Measurements from ENCODE around the gene BGN. TPM values are rescaled to one million over a fixed set of nuclear protein-coding genes. Genes with fewer than 3 reads are reported as not detected.
A peak's percentile ranks its signal among the peaks of the same experiment; 100 is the strongest.

The BGN gene
- total RNA-seq, 1 experiment from 2014 or later, result 0.33 TPM

DNA sequence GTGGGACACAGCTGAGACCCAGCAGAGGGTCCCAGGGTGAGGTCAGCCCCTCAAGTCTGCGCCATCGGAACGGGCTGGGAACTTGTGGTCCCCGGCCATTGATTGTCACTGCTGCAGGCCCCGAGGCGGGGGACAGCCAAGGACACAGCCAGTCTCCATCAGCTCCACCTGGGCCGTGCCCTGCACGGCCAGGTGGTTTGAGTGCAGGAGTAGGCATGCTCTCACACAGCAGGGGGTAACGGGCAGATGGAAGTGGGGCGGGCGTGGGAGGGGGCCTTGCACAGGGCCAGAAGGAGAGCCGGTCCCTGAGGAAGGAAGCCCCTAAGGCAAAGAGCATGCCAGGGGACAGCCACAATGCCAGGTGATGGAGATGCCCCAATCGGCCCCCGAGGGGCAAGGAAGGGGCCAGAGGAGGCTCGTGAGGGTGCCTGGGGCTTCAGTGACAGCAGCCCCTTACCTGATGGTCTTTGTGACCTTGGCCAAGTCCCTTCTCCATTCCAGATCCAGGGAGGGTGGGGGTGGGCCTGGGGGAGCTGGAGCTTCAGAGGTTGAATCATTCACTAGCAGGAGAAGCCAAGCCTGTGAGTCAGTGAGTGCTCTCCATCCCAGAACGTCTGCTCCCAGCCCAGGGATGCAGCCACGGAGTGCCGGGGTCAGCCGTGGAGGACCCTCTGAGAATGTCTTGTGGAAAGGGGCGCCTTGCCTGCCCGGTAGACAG is 24.9 kb downstream of the BGN start:
- no peaks in the 10 kb centered on the region for H3K79me2 ChIP-seq (ENCODE audit: low read depth)
- H2AFZ ChIP-seq, result no peak overlapping the region
- TF ChIP-seq, protein P1, sequence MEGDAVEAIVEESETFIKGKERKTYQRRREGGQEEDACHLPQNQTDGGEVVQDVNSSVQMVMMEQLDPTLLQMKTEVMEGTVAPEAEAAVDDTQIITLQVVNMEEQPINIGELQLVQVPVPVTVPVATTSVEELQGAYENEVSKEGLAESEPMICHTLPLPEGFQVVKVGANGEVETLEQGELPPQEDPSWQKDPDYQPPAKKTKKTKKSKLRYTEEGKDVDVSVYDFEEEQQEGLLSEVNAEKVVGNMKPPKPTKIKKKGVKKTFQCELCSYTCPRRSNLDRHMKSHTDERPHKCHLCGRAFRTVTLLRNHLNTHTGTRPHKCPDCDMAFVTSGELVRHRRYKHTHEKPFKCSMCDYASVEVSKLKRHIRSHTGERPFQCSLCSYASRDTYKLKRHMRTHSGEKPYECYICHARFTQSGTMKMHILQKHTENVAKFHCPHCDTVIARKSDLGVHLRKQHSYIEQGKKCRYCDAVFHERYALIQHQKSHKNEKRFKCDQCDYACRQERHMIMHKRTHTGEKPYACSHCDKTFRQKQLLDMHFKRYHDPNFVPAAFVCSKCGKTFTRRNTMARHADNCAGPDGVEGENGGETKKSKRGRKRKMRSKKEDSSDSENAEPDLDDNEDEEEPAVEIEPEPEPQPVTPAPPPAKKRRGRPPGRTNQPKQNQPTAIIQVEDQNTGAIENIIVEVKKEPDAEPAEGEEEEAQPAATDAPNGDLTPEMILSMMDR (conservative IDR thresholded peaks at IDR 0.05), result no peak
- no peak for TF ChIP-seq EZH2 (IDR thresholded peaks at IDR 0.05; ENCODE audit: low read depth)
- H4K20me1 ChIP-seq (ENCODE audit: insufficient read depth), result no peaks in the 10 kb centered on the region
- CTCF ChIA-PET, result no interaction called here
- no TSS peak for BruUV-seq (replicated peaks)
- no peaks in the 10 kb centered on the region for H3F3A ChIP-seq (ENCODE audit: insufficient read depth, low read depth)
- no peak overlapping the region for H3K27ac ChIP-seq
- intact Hi-C loops (cut with micrococcal nuclease; ENCODE audit: unreplicated experiment), result no loop called here
- H3K9me3 ChIP-seq (ENCODE audit: insufficient read depth, low read depth), result no peaks in the 10 kb centered on the region
- POLR2A ChIA-PET (ENCODE audit: unreplicated experiment), result interaction anchor here (0.6 kb wide), 1 partner anchor 560 kb away, joined by 5 read pairs; no protein-coding TSS in a partner anchor
- no peak overlapping the region for H3K4me2 ChIP-seq
- no peak overlapping the region for H3K4me3 ChIP-seq
- H3K36me3 ChIP-seq (ENCODE audit: low read depth), result no peaks in the 10 kb centered on the region
- no peaks in the 10 kb centered on the region for H3K9me2 ChIP-seq (ENCODE audit: insufficient read depth)
- peaks cover 18% of the 10 kb centered on the region for H3K27me3 ChIP-seq (ENCODE audit: insufficient read depth, low read depth)
- H3K4me1 ChIP-seq (replicated peaks; ENCODE audit: insufficient read depth), result no peaks in the 10 kb centered on the region
- DNase-seq, result no peak

DNA sequence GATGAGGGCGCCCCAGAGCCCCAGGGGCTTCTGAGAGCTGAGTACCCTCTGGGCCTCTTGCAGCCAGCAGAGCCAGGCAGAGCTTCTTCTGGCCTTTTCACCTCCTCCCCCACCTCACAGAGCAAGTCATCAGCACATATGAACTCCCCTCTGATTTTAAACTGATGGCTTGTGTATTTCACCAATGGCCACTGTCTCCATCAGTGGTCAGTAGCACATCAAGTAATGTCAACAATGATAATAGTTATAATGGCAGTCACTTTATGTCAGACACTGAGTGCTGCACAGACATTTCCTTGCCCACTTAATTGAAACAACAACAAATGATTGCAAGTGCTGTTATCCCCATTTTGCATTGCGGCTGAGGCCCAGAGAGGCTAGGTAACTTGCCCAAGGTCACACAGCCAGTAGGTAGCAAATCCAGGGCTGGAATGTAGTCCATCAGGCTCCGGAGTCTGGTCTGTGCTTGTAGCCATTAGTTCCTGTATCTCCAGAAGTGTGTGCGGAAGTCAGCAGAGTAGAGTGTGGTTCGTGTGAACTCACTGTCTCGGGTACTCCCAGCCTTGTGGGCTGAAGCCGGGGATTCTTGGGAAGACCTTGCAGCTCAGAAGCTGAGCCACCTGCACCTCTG is 25.6 kb downstream of the BGN start:
- POLR2A ChIA-PET (ENCODE audit: unreplicated experiment), result no interaction called here
- no peak overlapping the region for H3K4me2 ChIP-seq
- H3K9me2 ChIP-seq (ENCODE audit: insufficient read depth), result no peaks in the 10 kb centered on the region
- no peak overlapping the region for H3K4me3 ChIP-seq
- BruUV-seq (replicated peaks), result no TSS peak
- no peaks in the 10 kb centered on the region for H3K4me1 ChIP-seq (replicated peaks; ENCODE audit: insufficient read depth)
- H4K20me1 ChIP-seq (ENCODE audit: insufficient read depth), result no peaks in the 10 kb centered on the region
- intact Hi-C loops (cut with micrococcal nuclease; ENCODE audit: unreplicated experiment), result no loop called here
- no peaks in the 10 kb centered on the region for H3K36me3 ChIP-seq (ENCODE audit: low read depth)
- H3F3A ChIP-seq (ENCODE audit: insufficient read depth, low read depth), result no peaks in the 10 kb centered on the region
- no peak for TF ChIP-seq EZH2 (IDR thresholded peaks at IDR 0.05; ENCODE audit: low read depth)
- H3K9me3 ChIP-seq (ENCODE audit: insufficient read depth, low read depth), result no peaks in the 10 kb centered on the region
- no peaks in the 10 kb centered on the region for H3K79me2 ChIP-seq (ENCODE audit: low read depth)
- H2AFZ ChIP-seq, result no peak overlapping the region
- no peak overlapping the region for H3K27ac ChIP-seq
- H3K27me3 ChIP-seq (ENCODE audit: insufficient read depth, low read depth), result peaks cover 21% of the 10 kb centered on the region
- CTCF ChIA-PET, result no interaction called here
- DNase-seq, result no peak

DNA sequence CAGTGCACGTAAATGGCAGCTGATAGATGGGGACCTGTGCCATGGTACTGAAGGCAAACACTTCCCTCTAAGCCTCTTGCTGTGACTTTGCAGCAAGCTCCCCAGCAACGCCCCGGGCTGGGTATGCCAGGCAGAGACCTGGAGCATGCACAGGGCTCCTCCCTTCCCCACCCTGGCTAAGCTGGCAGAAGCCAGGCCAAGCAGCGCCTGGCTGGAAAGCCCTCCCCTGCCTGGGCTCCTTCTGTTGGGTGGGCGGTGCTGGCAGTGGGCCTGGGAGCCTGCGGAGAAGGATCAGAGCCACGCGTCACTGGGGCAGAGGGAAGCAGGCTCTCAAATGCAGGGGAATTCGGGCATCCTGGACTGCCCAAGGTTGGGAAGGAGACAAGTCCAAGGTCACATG is 26.3 kb downstream of the BGN start:
- ChIA-PET CTCF (no interaction called here), POLR2A (ENCODE audit: unreplicated experiment) (no interaction called here)
- Histone ChIP-seq H4K20me1 (ENCODE audit: insufficient read depth) (no peaks in the 10 kb centered on the region), H3K9me2 (ENCODE audit: insufficient read depth) (no peaks in the 10 kb centered on the region), H3K36me3 (ENCODE audit: low read depth) (no peaks in the 10 kb centered on the region), H3K4me1 (replicated peaks; ENCODE audit: insufficient read depth) (no peaks in the 10 kb centered on the region), H3K9me3 (ENCODE audit: insufficient read depth, low read depth) (no peaks in the 10 kb centered on the region), H3K4me2 (no peak overlapping the region), H3K27ac (no peak overlapping the region), H3F3A (ENCODE audit: insufficient read depth, low read depth) (no peaks in the 10 kb centered on the region), H3K79me2 (ENCODE audit: low read depth) (no peaks in the 10 kb centered on the region), H3K4me3 (no peak overlapping the region), H3K27me3 (ENCODE audit: insufficient read depth, low read depth) (peaks cover 28% of the 10 kb centered on the region), H2AFZ (no peak overlapping the region)
- peak in 1 of 2 experiments; percentile 55 for DNase-seq
- BruUV-seq (replicated peaks), result no TSS peak
- intact Hi-C loops (cut with micrococcal nuclease; ENCODE audit: unreplicated experiment), result no loop called here
- TF ChIP-seq, protein P1 (conservative IDR thresholded peaks at IDR 0.05), result no peak
- no peak for TF ChIP-seq EZH2 (IDR thresholded peaks at IDR 0.05; ENCODE audit: low read depth)
